ENCODE data around the gene TMC7.
A peak's percentile ranks its signal among the peaks of the same experiment; 100 is the strongest.

The TMC7 gene

GRCh38 chr16:19033761-19034160 is 50.0 kb downstream of the TMC7 start:
- no peak for DNase-seq

GRCh38 chr16:19040400-19040799 is 56.7 kb downstream of the TMC7 start:
- no peak for DNase-seq

- no peak for DNase-seq
Measured at GRCh38 chr16:19044769-19045168, 61.0 kb downstream of the TMC7 start.

DNA sequence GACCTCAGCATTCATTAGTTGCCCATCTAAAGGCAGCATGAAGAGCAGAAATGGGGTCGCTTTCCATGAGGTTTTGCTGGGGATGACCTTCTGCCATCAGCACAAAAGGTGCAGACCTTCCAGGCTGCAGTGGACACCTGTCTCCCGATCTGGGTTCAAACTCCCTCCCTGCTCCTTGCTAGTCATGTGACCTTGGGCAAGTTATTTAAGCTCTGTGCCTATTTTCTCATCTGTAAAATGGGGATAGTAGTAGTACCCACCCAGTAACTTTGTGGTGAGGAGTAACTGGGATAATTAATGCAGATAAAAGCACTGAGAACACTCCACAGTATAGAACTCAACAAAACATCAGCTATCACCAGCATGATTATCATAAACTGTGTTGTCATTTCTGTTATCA is 62.3 kb downstream of the TMC7 start:
- no peak for DNase-seq

DNA sequence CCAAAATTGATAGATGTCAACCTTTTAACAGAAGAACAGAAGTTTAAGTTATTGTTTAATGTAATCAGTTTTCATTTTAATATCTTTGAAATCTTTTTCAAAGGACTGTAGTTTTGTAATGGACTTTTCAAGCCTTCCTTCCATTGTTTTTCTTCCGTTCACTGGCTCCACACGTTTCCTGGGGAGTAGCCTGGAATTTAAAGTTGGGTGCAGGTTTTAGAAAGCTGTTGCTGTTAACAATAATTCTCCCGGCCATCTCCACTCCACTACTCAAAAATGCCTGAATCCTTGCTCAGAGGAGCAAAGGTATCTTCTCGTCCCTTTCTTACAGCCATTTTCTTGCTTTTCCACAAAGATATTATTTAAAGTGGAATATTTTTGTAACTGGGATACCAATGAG is 79.0 kb downstream of the TMC7 start:
- no peak for DNase-seq

DNA sequence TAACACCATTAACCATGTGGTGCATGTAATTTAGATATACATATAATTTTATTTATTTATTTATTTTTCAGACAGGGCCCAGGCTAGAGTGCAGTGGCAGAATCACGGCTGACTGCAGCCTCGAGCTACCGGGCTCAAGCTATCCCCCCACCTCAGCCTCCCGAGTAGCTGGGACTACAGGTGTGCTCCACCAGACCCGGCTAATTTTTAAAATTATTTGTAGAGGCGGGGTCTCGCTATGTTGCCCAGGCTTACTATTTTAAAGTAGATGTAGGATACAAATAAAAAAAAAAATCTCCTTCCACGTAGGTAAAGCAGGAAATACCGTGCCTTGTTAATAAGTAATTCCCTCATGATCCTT is 83.2 kb downstream of the TMC7 start:
- DNase-seq: no peak

GRCh38 chr16:19067349-19068236 is 83.9 kb downstream of the TMC7 start, which contains the start of gene COQ7:
TSS of gene COQ7 (plus strand) at chr16:19067614. CDS start at chr16:19067665, 51 bp downstream.
- DNase-seq: peak; percentile 98

DNA sequence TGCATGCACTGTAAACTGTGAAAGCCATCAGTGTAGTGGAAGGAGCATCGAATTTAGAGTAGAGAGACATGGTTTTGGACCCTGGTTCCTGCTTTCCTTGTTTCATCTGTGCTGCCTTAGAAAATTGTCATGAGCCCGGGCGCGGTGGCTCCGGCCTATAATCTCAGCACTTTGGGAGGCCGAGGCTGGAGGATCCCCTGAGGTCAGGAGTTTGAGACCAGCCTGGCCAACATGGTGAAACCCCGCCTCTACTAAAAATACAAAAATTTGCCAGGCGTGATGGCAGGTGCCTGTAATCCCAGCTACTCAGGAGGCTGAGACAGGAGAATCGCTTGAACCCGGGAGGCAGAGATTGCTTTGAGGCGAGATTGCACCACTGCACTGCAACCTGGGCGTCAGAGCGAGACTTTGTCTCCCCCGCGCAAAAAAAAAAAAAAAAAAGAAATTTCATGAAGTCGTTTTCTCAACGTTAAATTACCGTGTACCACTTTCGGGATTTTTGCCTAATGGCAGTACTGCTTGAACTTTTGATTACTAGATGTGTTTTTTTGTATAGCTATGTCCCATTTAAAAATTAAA is 84.6 kb downstream of the TMC7 start:
- DNase-seq: no peak

- peak; percentile 43 for DNase-seq
Measured at GRCh38 chr16:19071811-19072777, 88.4 kb downstream of the TMC7 start.

GRCh38 chr16:19073344-19073743 is 89.6 kb downstream of the TMC7 start:
- no peak for DNase-seq

DNA sequence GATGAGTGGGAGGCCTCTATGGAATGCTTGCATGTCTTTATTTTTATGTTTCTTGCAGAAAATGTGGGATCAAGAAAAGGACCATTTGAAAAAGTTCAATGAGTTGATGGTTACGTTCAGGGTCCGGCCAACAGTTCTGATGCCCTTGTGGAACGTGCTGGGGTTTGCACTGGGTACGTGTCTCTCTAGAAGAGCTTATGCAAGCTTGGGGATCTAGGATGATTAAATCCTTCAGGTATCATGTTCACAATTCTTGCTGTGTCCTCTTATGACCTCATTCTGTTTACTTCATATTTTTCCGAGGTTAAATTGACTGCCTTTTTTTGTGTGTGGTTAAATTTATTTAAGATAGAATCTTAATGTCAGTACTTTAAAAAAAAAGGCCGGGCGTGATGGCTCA is 90.1 kb downstream of the TMC7 start:
- DNase-seq: no peak

- no peak for DNase-seq
Measured at GRCh38 chr16:19075511-19075910, 91.8 kb downstream of the TMC7 start.

DNA sequence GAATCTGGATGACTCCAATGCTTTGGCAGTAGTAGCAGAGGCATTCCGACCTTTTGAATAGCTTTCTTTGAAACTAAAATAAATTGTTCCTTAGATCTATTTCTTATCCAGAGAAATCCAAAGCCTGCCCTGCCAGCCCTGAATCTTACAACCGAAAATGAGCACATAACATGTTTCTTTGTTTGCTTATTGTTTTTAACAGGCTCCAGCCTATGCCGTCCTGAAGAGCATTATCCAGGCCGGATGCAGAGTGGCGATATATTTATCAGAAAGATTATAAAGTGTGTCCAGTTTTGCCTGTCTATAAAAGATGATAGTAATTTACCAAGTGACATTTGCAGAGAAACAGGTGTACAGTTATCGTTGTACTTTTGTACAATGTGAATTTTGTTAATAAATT is 94.1 kb downstream of the TMC7 start:
- no peak for DNase-seq

GRCh38 chr16:19083670-19084069 is 99.9 kb downstream of the TMC7 start:
- no peak for DNase-seq

GRCh38 chr16:19084139-19084538 is 100.4 kb downstream of the TMC7 start:
- DNase-seq: no peak

DNA sequence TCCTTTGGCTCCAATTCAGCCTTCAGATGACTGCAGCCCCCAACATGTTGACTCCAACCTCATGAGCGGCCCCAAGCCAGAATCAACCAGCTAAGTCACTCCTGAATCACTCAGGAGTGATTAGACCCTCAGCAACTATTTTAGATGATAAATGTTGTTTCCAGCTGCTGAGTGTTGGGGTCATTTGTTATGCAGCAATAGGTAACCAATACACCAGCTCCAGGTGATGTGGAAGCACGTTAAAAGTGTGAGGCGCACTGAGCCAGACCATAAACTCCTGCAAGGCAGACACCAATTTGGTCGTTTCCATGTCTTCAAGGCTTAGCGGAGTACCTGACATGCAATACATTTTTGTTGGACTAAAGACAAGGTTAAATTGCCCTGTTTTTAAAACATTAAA is 101.1 kb downstream of the TMC7 start:
- no peak for DNase-seq

DNA sequence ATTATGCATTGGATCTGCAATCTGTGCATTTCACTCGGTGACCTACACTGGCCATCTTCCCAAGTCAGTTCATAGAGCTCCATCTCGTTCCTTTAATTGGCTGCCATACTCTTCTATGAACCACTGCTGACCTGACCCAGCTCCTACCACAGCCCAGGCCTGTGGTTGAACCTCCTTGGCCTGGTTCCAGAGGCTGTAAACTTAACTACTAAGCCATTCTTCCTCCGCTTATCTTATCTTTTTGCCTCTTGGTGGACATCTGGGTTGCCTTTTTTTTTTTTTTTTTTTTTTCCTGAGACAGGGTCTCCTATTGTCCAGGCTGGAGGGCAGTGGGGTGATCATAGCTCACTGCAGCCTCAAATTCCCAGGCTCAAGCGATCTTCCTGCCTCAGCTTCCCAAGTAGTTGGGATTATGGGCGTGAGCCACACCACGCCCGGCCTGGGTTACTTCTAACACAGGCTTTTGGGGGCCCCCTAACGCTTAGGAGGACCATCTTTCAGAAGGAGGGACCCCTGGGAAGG is 102.0 kb downstream of the TMC7 start:
- no peak for DNase-seq

- peak; percentile 78 for DNase-seq
Measured at GRCh38 chr16:19086322-19087199, 102.8 kb downstream of the TMC7 start.

GRCh38 chr16:19088341-19088916 is 104.7 kb downstream of the TMC7 start:
- no peak for DNase-seq

DNA sequence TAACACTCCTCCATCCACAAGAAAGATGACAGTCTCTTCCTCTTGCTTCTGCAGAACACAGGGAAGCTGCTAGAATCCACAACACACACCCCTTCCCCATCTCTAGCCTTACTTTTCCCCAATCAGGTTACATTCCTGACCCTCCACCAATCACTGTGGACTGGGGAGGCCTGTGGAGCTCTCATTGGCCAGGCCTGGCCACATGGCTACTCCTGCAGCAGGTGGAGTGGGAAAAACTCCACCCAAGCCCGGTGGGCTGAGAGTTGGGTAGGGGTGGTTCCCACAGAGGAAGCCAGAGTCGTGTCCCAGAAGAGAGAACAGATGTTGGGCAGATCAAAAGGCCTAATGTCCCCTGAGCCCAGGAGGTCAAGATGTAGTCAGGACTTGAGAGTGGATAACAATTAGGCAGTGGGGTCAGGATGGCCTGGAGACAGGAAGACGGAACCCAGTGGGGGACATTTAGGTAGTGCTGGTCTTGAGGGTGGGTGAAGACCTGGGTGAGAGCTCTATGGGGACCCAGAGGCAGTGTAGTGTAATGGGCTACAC is 105.7 kb downstream of the TMC7 start:
- no peak for DNase-seq

DNA sequence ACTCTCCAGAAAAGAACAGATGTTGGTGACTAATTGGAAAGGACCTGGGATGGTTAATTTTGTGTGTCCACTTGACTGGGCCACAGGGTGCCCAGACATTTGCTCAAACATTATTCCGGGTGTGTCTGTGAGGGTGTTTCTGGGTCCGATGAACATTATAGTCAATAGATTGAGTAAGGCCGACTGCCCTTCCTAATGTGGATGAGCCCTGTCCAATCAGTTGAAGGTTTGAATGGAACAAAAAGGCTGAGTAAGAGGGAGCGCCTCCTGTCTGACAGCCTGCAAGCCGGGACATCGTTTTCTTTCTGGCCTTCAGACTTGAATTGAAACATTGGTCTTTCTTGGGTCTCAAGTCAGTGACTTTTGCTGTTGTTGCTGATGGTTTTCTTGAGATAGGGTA is 107.2 kb downstream of the TMC7 start:
- no peak for DNase-seq
